K562 (cell line): ENCODE results near the gene MRPL30. TPM values are rescaled to one million over a fixed set of nuclear protein-coding genes. Genes with fewer than 3 reads are reported as not detected.

Source experiments
- ARID4B ChIP-seq: sonication (generic); formaldehyde crosslinking; IDR thresholded peaks from 2 replicates; pipeline ENCODE4 v1.8.0; 2022; ENCODE audit warnings: mild to moderate bottlenecking, missing genetic modification reagents
- E2F8 ChIP-seq: fragments of 450-650 bp; IDR thresholded peaks from 2 replicates; pipeline ENCODE4 v1.7.1; 2018; ENCODE audit warnings: mild to moderate bottlenecking, low read depth; ENCODE audit not compliant: partially characterized antibody
- FIP1L1 ChIP-seq: fragments of 200-400 bp; formaldehyde crosslinking; IDR thresholded peaks from 2 replicates; pipeline ENCODE4 v1.6.1; 2018; ENCODE audit warnings: mild to moderate bottlenecking, low read depth, low read length; ENCODE audit not compliant: poor library complexity, severe bottlenecking
- MXD1 ChIP-seq: fragments of 250-450 bp; sonication (Bioruptor Pico); IDR thresholded peaks from 2 replicates; pipeline ENCODE4 v1.8.0; 2021; ENCODE audit warnings: borderline replicate concordance, mild to moderate bottlenecking, moderate library complexity; ENCODE audit not compliant: poor library complexity, severe bottlenecking
- PCBP2 ChIP-seq: fragments of 200-400 bp; formaldehyde crosslinking; IDR thresholded peaks from 2 replicates; pipeline ENCODE4 v1.6.1; 2018; ENCODE audit warnings: low read length, low read depth, mild to moderate bottlenecking, moderate library complexity; ENCODE audit not compliant: poor library complexity, severe bottlenecking
- PURB ChIP-seq: sonication (generic); formaldehyde crosslinking; IDR thresholded peaks from 2 replicates; pipeline ENCODE4 v1.9.0; 2021; ENCODE audit warnings: low read depth, mild to moderate bottlenecking, missing genetic modification reagents
- UBTF ChIP-seq, 2 experiments: IDR thresholded peaks; 2 replicates each; pipeline ENCODE4 v1.6.1; 2012; ENCODE audit warnings: improper control_type of control experiment in 2 of 2, low read depth in 2 of 2, low read length in 2 of 2, borderline replicate concordance in 1 of 2
- ZBTB43 ChIP-seq: sonication (generic); formaldehyde crosslinking; IDR thresholded peaks from 2 replicates; pipeline ENCODE4 v1.8.0; 2023; ENCODE audit warnings: mild to moderate bottlenecking, missing genetic modification reagents
- ZBTB5 ChIP-seq: fragments of 450-650 bp; IDR thresholded peaks from 2 replicates; pipeline ENCODE4 v1.6.1; 2017; ENCODE audit warnings: antibody characterized with exemption
- ZNF143 ChIP-seq: sonication (generic); formaldehyde crosslinking; IDR thresholded peaks from 2 replicates; pipeline ENCODE4 v1.9.0; 2022; ENCODE audit warnings: mild to moderate bottlenecking, missing genetic modification reagents
- polyA plus RNA-seq, 8 experiments: library from polyadenylated mRNA; depleted of rRNA in 4 of 8; stranded (reverse) in 5 of 8; unstranded in 3 of 8; fragments of >200 nt; fragmentation: Nextera tagmentation in 2 of 8; fragmentation: Illumina TruSeq in 1 of 8; extraction: Ambion mirVana in 2 of 8; extraction: Trizol in 1 of 8; gene quantifications; 2 replicates each; pipeline versions ENCODE4 v1.2.1 to v1.2.3, GENCODE V29; 2011 to 2014; ENCODE audit warnings: inconsistent platforms in 1 of 8, missing spikeins in 1 of 8
- total RNA-seq, 7 experiments: library from RNA; depleted of rRNA in 6 of 7; stranded (reverse); fragments of >200 nt in 6 of 7; fragmentation: Illumina TruSeq in 2 of 7; extraction: Trizol in 2 of 7; gene quantifications; 2 replicates each; pipeline versions ENCODE4 v1.2.1 to v1.2.3, GENCODE V29; 2011 to 2021; ENCODE audit warnings: low replicate concordance in 1 of 7

Gene MRPL30
- total and polyA plus RNA-seq, 9 of the 15 experiments (the other 6 are each of a cell fraction or from before 2014, with no cell fraction given) = 63.3 to 130 (median 87.0) TPM

GRCh38 chr2:99180755-99181623 is at the start of gene MRPL30, which contains the start of gene MITD1 (continued):
- TF ChIP-seq MXD1 (no peak), PURB (CRISPR knock-in tag) (no peak), FIP1L1 (no peak), ZBTB43 (no peak), PCBP2 (no peak), ZBTB5 (no peak), ZNF143 (CRISPR knock-in tag) (no peak), E2F8 (peak; percentile 89), UBTF (IDR thresholded peaks at IDR 0.05; ENCODE audit: borderline replicate concordance in 1 of 2, low read depth in 2 of 2, low read length in 2 of 2) (peak in 1 of 2 experiments; percentile 82; a peak in 2 of 4 replicates), ARID4B (CRISPR knock-in tag) (0 out of 2 replicates have a peak, but pooled peaks have one; percentile 66)
